Gastroesophageal sphincter (tissue), 3 donors: ENCODE data around the gene GAPVD1.

Experiments
- EP300 ChIP-seq: sonication (generic); formaldehyde crosslinking; IDR thresholded peaks from one replicate; pipeline ENCODE4 v1.6.1; 2017; ENCODE audit warnings: antibody characterized with exemption, mild to moderate bottlenecking
- POLR2A ChIP-seq, 2 donors: fragments of 450-650 bp; IDR thresholded peaks; one replicate each; pipeline ENCODE4 v1.6.1; 2017; ENCODE audit warnings: antibody characterized with exemption in 2 of 2, mild to moderate bottlenecking in 2 of 2, moderate library complexity in 1 of 2
- TF ChIP-seq, protein P1 (sequence below), 4 experiments: fragments of 200-600 bp in 2 of 4; fragments of 450-650 bp in 2 of 4; sonication (generic) in 1 of 4; IDR thresholded peaks; one replicate each; pipeline ENCODE4 v1.5.1; 2017 to 2019; ENCODE audit warnings: antibody characterized with exemption in 4 of 4, mild to moderate bottlenecking in 2 of 4, moderate library complexity in 2 of 4

DNA sequence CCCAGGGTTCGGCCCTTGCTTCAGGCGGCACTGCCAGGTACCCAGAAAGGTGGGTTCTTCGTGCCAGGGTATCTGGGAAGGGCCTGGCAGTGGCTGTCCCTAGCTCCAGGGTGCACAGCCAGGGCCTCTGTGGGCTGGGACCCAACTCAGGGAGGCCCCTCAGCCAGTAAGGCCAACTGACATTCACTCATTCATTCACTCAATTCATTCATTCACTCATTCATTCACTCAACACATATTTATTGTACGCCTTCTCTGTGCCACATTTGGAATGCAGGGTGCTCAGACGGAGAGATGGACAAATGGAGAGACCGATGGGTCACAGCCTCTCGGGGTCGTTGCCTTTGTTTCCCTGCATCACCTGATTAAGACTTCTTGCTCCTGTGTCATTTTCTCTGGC is 154.9 kb downstream of the GAPVD1 start:
- TF ChIP-seq EP300 (no peak), POLR2A (IDR thresholded peaks at IDR 0.05) (no peak)
- TF ChIP-seq, protein P1, sequence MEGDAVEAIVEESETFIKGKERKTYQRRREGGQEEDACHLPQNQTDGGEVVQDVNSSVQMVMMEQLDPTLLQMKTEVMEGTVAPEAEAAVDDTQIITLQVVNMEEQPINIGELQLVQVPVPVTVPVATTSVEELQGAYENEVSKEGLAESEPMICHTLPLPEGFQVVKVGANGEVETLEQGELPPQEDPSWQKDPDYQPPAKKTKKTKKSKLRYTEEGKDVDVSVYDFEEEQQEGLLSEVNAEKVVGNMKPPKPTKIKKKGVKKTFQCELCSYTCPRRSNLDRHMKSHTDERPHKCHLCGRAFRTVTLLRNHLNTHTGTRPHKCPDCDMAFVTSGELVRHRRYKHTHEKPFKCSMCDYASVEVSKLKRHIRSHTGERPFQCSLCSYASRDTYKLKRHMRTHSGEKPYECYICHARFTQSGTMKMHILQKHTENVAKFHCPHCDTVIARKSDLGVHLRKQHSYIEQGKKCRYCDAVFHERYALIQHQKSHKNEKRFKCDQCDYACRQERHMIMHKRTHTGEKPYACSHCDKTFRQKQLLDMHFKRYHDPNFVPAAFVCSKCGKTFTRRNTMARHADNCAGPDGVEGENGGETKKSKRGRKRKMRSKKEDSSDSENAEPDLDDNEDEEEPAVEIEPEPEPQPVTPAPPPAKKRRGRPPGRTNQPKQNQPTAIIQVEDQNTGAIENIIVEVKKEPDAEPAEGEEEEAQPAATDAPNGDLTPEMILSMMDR (IDR thresholded peaks at IDR 0.05), result no peak
